ENCODE results near the gene P4HB.

Gene P4HB

GRCh38 chr17:81832608-81833159, 27.7 kb downstream of the P4HB start:
- DNase-seq (ENCODE audit: low read depth in 3 of 3): peak; percentile 24 to 51 (median 35)

GRCh38 chr17:81831957-81832607, 28.3 kb downstream of the P4HB start:
- DNase-seq (ENCODE audit: low read depth in 3 of 3): peak; percentile 20 to 44 (median 41)

DNA sequence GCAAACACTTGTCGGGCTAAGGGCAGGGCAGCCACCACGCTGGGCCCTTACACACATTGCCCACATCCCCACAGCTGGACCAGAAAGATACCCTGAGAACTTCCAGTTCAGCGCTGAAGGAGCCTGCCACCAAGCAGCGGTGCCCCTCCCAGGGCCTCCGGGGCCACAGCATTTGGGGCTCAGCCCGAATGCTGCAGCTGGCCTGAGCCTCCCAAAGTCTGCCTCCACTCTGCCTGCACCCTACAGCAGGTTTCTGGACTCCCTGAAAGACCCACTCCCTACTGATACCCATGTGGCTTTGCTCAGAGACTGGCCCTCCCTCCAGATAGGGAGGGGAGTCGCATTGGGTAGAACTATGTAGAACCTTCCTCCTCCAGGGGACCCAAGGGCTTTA, 28.8 kb downstream of the P4HB start:
- peak in 1 of 3 donors; percentile 14 for DNase-seq (ENCODE audit: low read depth in 3 of 3)

DNA sequence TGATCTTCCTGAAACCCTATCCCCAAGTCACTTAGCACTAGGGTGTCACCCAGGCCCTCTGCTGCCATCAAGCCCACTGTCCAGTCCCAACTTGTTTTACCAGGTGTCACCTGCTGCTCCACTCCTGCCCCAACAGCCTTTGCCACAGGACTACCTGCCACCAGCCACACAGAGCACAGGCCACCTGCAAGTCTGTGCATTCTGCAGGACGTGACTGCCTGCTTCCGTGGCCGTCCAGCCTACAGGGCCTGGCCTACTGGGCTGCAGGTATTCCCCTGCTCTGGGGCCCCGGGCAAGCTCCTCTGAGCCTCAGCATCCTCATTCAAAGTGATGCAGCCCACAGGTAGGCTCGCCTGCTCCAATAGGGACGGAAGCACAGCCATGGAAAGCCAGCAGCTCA, 30.5 kb downstream of the P4HB start:
- DNase-seq (ENCODE audit: low read depth in 3 of 3): no peak

DNA sequence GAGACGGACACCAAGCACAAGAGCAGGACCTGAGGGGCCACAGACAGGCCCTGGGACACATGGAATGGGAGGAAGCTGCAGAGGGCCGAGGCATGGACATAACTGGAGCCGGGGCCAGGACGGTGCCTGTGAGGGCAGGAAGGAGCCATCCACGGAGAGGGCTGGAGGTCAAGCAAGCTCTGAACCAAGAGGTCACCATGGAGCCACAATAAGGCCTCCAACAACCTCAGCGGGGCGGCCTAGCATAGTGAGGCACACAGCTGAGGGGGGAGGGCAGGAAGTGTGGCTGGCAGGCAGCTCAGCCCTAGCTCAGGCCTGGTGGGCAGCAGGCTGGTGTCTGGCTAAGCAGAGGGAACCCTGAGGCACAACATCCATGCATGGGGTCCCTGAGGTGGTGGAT, 31.7 kb downstream of the P4HB start:
- DNase-seq (ENCODE audit: low read depth in 3 of 3): no peak

DNA sequence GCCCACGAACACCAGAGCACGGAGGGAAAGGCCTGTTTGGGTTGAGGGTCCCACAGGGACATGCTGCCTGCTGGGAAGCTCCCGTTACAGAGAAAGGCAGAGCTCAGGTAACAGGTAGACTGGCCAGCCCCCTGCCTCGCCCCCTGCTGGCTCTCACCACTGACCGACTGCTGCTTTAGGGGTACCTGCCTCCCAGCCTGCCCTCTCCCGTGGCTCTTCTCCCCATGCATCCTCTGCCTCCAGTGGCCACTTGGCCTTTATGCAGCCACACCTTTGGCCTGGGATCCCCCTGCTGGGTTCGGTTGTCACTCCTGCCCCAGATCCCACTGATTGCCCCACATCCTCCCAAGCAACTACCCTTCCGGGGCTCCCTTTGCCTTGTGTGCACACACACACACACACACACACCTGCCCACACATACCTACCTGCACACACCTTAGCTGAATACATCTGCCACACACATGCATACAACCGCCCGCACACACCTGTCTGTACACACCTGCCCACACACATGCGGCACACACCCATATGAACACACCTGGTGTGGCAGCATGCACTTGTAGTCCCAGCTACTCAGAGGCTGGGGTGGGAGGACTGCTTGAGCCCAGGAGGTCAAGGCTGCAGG, 34.4 kb downstream of the P4HB start:
- no peak for DNase-seq (ENCODE audit: low read depth in 3 of 3)

GRCh38 chr17:81824595-81824994, 35.7 kb downstream of the P4HB start:
- DNase-seq (ENCODE audit: low read depth in 3 of 3): no peak

- DNase-seq (ENCODE audit: low read depth in 3 of 3): no peak
These were observed 36.4 kb downstream of the P4HB start for GRCh38 chr17:81823820-81824550.

DNA sequence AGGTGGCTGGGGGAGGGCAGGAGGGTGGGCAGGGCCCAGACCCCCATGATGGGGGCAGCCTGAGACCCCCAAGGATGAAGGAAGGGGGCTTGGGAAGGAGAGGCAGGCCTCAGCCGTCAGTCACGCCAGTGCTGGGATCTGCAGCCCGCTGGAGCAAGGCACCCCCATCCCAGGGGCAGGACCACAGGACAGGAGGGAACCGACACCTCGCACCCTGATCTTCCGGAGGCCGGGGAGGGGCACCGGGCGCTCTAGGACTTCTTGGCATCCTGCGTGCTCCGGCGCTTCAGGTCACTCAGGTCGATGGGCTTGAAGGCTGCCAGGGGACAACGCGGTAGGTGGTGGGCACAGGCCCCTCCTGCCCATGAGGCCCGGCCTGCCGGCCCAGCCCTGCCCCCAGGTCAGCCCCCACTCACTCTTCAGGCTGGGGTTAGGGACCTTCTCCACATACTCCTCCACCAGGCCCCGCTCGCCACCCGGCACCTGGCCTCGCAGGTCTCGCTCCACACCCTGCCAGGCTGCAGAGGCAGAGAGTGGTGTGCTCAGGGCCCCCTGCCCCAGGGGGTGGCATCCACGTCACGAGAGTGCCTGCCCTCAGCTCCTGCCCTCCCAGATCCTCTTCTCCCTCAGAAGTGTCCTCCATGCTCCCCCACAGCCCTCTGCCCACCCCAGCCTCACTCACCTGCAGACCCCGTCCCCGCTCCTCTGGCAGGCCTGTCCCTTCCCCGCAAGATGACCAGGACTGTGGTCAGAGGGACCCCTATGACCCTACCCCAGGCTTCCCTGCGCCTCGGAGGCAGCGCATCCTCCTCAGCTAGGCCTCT, 37.1 kb downstream of the P4HB start:
- DNase-seq (ENCODE audit: low read depth in 3 of 3): no peak

DNA sequence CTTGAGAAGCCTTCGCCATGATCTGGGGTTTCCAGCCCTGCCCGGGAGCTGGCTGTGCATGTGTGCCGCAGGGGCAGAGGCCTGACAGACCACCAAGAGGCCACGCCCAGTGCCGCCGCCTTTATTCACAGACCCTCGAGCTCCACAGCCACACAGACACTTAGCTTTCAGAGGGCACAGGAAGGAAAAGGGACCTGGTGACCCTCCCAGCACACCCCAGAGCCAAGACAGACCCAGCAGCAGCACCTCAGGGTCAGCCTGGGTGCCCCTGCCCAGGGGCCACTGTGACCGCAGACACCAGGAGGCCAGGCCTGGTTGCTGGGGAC, 38.1 kb downstream of the P4HB start:
- DNase-seq (ENCODE audit: low read depth in 3 of 3): no peak

- no peak for DNase-seq (ENCODE audit: low read depth in 3 of 3)
These were observed 38.6 kb downstream of the P4HB start for GRCh38 chr17:81821603-81822311.

DNA sequence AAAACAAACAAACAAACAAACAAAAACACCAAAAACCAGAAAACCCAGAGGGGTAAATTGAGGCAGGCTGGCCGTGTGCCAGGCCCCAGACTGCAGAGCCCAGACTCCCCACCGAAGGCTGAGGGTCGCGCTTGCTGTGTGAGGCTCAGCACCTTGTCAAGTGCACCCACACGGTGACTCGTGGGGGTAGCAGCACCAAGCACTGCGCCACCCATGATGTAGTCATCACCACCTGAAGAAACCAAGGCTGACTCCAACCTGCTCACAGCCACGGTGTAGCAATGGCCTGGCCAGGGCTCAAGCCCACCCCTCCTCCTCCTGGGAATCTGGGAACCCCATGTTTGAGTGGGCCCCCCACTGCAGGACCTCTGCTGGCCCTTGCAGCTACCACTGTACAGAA, 39.2 kb downstream of the P4HB start:
- no peak for DNase-seq (ENCODE audit: low read depth in 3 of 3)

DNA sequence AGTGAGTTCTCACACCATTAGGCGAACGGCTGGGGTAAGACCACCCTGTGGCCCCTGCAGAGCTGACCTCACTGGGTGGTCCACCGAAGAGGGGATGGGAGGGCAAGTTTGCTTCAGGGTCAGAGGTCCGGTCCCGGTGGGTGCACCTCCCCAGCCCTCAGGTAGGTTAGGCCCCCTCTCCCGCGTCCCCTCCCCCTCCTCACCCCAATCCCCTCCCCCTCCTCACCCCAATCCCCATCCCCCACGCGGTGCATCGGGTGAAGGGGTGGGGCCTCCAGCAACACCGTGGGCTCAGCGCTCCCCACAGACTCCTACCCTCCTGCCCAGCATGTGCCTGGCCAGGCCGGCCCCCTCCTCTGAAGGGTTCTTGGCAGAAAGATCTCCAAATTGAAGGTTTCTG, 40.6 kb downstream of the P4HB start:
- DNase-seq (ENCODE audit: low read depth in 3 of 3): no peak

- no peak for DNase-seq (ENCODE audit: low read depth in 3 of 3)
These were observed 42.6 kb downstream of the P4HB start for GRCh38 chr17:81817758-81818147.

DNA sequence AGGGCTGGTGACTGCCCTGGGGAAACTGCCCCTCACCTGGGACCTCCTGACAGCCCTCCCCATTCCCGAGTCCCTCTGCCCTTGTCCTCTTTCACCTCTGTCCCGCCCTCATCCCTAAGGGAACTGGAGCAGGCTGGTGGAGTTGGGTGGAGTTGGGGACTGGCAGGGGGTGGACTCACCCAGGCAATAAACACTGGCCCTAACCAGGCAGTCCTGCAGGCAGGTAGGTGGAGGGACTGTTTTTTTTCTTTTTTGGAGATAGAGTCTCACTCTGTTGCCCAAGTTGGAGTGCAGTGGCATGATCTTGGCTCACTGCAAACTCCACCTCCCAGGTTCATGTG, 44.7 kb downstream of the P4HB start:
- DNase-seq (ENCODE audit: low read depth in 3 of 3): no peak

GRCh38 chr17:81814748-81815645, 45.3 kb downstream of the P4HB start:
- DNase-seq (ENCODE audit: low read depth in 3 of 3): no peak

DNA sequence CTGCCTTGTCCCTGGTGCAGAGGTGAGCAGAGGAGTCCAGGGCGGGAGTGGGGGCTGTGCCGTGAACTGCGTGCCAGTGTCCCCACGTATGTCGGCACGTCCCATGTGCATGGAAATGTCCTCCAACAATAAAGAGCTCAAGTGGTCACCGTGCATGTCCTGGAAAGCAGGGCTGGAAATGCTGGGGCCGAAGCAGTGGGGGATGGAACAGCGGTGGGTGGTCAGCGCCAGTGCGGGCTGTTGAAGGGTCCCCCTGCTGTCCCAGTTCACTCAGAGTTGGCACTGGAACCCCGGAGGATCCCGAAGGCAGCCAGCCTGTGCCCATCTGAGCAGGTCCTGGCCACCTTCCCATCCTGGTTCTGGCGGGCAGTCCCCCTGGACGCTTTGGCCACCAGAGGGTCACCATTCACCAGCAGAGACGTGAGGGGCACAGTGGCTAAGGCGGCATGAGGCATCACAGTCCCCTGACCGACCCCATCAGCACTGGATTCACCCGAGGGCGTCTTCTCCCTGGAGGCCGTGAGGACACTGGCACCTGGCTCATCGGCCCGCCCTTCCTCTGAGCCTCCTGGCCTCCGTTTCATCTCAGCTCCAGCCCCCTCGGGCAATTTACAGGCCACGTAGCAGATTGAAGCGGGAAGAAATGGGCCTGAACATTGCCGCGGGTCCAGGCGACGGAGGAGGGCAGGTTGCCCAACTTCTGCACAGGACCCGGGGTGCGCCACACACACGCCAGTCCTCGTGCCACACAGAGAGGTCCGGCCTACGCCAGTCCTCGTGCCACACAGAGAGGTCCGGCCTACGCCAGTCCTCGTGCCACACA, 46.3 kb downstream of the P4HB start:
- no peak for DNase-seq (ENCODE audit: low read depth in 3 of 3)

- DNase-seq (ENCODE audit: low read depth in 3 of 3): no peak
These were observed 47.0 kb downstream of the P4HB start for GRCh38 chr17:81813371-81813684.

GRCh38 chr17:81812571-81813370, 47.6 kb downstream of the P4HB start:
- no peak for DNase-seq (ENCODE audit: low read depth in 3 of 3)
